ENCODE data around the gene SRPK2.

The SRPK2 gene

GRCh38 chr7:105227391-105227790 lies 161.3 kb downstream of the SRPK2 start:
- TF ChIP-seq ZNF274 (IDR thresholded peaks at IDR 0.05; ENCODE audit: low read depth, low read length), result no peak
- H3K4me3 ChIP-seq (ENCODE audit: low read length), result no peak overlapping the region

GRCh38 chr7:105224884-105225651 lies 163.7 kb downstream of the SRPK2 start:
- TF ChIP-seq ZNF274 (IDR thresholded peaks at IDR 0.05; ENCODE audit: low read depth, low read length), result no peak
- H3K4me3 ChIP-seq (ENCODE audit: low read length), result peak overlapping the region; percentile 16; the same call in 1 of the 2 replicates

- H3K4me3 ChIP-seq (ENCODE audit: low read length), result no peak overlapping the region
- TF ChIP-seq ZNF274 (IDR thresholded peaks at IDR 0.05; ENCODE audit: low read depth, low read length), result no peak
These were observed 165.8 kb downstream of the SRPK2 start for GRCh38 chr7:105222953-105223352.

- H3K4me3 ChIP-seq (ENCODE audit: low read length), result no peak overlapping the region
- no peak for TF ChIP-seq ZNF274 (IDR thresholded peaks at IDR 0.05; ENCODE audit: low read depth, low read length)
These were observed 169.0 kb downstream of the SRPK2 start for GRCh38 chr7:105219771-105220160.

GRCh38 chr7:105218939-105219770 lies 169.6 kb downstream of the SRPK2 start:
- no peak overlapping the region for H3K4me3 ChIP-seq (ENCODE audit: low read length)
- no peak for TF ChIP-seq ZNF274 (IDR thresholded peaks at IDR 0.05; ENCODE audit: low read depth, low read length)

- no peak overlapping the region for H3K4me3 ChIP-seq (ENCODE audit: low read length)
- TF ChIP-seq ZNF274 (IDR thresholded peaks at IDR 0.05; ENCODE audit: low read depth, low read length), result no peak
These were observed 170.5 kb downstream of the SRPK2 start for GRCh38 chr7:105218215-105218614.

- H3K4me3 ChIP-seq (ENCODE audit: low read length), result no peak overlapping the region
- TF ChIP-seq ZNF274 (IDR thresholded peaks at IDR 0.05; ENCODE audit: low read depth, low read length), result no peak
These were observed 171.9 kb downstream of the SRPK2 start for GRCh38 chr7:105216786-105217185.

GRCh38 chr7:105215821-105216220 lies 172.9 kb downstream of the SRPK2 start:
- no peak for TF ChIP-seq ZNF274 (IDR thresholded peaks at IDR 0.05; ENCODE audit: low read depth, low read length)
- H3K4me3 ChIP-seq (ENCODE audit: low read length), result no peak overlapping the region

- H3K4me3 ChIP-seq (ENCODE audit: low read length), result no peak overlapping the region
- TF ChIP-seq ZNF274 (IDR thresholded peaks at IDR 0.05; ENCODE audit: low read depth, low read length), result no peak
These were observed 173.5 kb downstream of the SRPK2 start for GRCh38 chr7:105215182-105215581.

- TF ChIP-seq ZNF274 (IDR thresholded peaks at IDR 0.05; ENCODE audit: low read depth, low read length), result no peak
- no peak overlapping the region for H3K4me3 ChIP-seq (ENCODE audit: low read length)
These were observed 175.1 kb downstream of the SRPK2 start for GRCh38 chr7:105213611-105214010.

- no peak for TF ChIP-seq ZNF274 (IDR thresholded peaks at IDR 0.05; ENCODE audit: low read depth, low read length)
- no peak overlapping the region for H3K4me3 ChIP-seq (ENCODE audit: low read length)
These were observed 176.5 kb downstream of the SRPK2 start for GRCh38 chr7:105212212-105212611.

GRCh38 chr7:105210721-105211205 lies 178.0 kb downstream of the SRPK2 start:
- no peak for TF ChIP-seq ZNF274 (IDR thresholded peaks at IDR 0.05; ENCODE audit: low read depth, low read length)
- H3K4me3 ChIP-seq (ENCODE audit: low read length), result no peak overlapping the region; the same call in 1 of the 2 replicates

GRCh38 chr7:105209870-105210269 lies 178.9 kb downstream of the SRPK2 start:
- no peak overlapping the region for H3K4me3 ChIP-seq (ENCODE audit: low read length)
- TF ChIP-seq ZNF274 (IDR thresholded peaks at IDR 0.05; ENCODE audit: low read depth, low read length), result no peak

- no peak for TF ChIP-seq ZNF274 (IDR thresholded peaks at IDR 0.05; ENCODE audit: low read depth, low read length)
These were observed 179.3 kb downstream of the SRPK2 start for GRCh38 chr7:105209433-105209832.

GRCh38 chr7:105206985-105207384 lies 181.7 kb downstream of the SRPK2 start:
- no peak overlapping the region for H3K4me3 ChIP-seq (ENCODE audit: low read length)
- TF ChIP-seq ZNF274 (IDR thresholded peaks at IDR 0.05; ENCODE audit: low read depth, low read length), result no peak

More at GRCh38 chr7:105209433-105209832, 179.3 kb downstream of the SRPK2 start:
- H3K4me3 ChIP-seq (ENCODE audit: low read length), result no peak overlapping the region
